OCI-LY1 (cell line): Measurements from ENCODE around the gene PARD3.

Source experiments
- H2AFZ ChIP-seq: fragments of 200-600 bp; sonication (generic), shearing (Covaris generic); 2 replicates; pipeline ENCODE4 v1.6.0; 2014; ENCODE audit warnings: antibody characterized with exemption, mild to moderate bottlenecking, low read length
- H3F3A ChIP-seq: fragments of 200-600 bp; sonication (generic), shearing (Covaris generic); 2 replicates; pipeline ENCODE4 v1.6.0; 2014; ENCODE audit warnings: mild to moderate bottlenecking, antibody characterized with exemption, low read length, moderate library complexity; ENCODE audit not compliant: insufficient read depth
- H3K27ac ChIP-seq: fragments of 200-600 bp; sonication (generic); 2 replicates; pipeline ENCODE4 v1.5.1; 2014; ENCODE audit warnings: low read length, mixed run types, mild to moderate bottlenecking, low read depth; ENCODE audit not compliant: poor library complexity, severe bottlenecking
- H3K27me3 ChIP-seq: fragments of 200-600 bp; sonication (generic); 2 replicates; pipeline ENCODE4 v1.6.0; 2014; ENCODE audit warnings: antibody characterized with exemption, mild to moderate bottlenecking, low read length, moderate library complexity; ENCODE audit not compliant: insufficient read depth
- H3K36me3 ChIP-seq: fragments of 200-600 bp; sonication (generic); 2 replicates; pipeline ENCODE4 v1.6.1; 2014; ENCODE audit warnings: mild to moderate bottlenecking, antibody characterized with exemption, low read length, moderate library complexity, mixed read lengths; ENCODE audit not compliant: insufficient read depth
- H3K4me1 ChIP-seq: fragments of 200-600 bp; sonication (generic); 2 replicates; pipeline ENCODE4 v1.5.1; 2014; ENCODE audit warnings: mild to moderate bottlenecking, low read length, moderate library complexity; ENCODE audit not compliant: insufficient read depth, severe bottlenecking
- H3K4me2 ChIP-seq: fragments of 200-600 bp; sonication (generic), shearing (Covaris generic); 2 replicates; pipeline ENCODE4 v1.6.1; 2014; ENCODE audit warnings: low read length
- H3K4me3 ChIP-seq: fragments of 200-600 bp; sonication (generic); 2 replicates; pipeline ENCODE4 v1.5.1; 2014; ENCODE audit warnings: low read length, low read depth, mild to moderate bottlenecking, mixed read lengths; ENCODE audit not compliant: poor library complexity, severe bottlenecking
- H3K79me2 ChIP-seq: fragments of 200-600 bp; shearing (Covaris generic); 2 replicates; pipeline ENCODE4 v1.6.1; 2016; ENCODE audit warnings: mixed run types, low read length, mixed read lengths; ENCODE audit not compliant: insufficient read depth
- H3K9ac ChIP-seq: fragments of 200-600 bp; sonication (generic), shearing (Covaris generic); 2 replicates; pipeline ENCODE4 v1.6.1; 2014; ENCODE audit warnings: mild to moderate bottlenecking, low read length, mixed read lengths
- H3K9me2 ChIP-seq: fragments of 200-600 bp; sonication (generic), shearing (Covaris generic); 2 replicates; pipeline ENCODE4 v1.6.1; 2014; ENCODE audit warnings: low read depth, mild to moderate bottlenecking, low read length, mixed read lengths
- H3K9me3 ChIP-seq: fragments of 200-600 bp; shearing (Covaris generic); 2 replicates; pipeline ENCODE4 v1.6.1; 2014; ENCODE audit warnings: low read length, mixed read lengths
- H4K20me1 ChIP-seq: fragments of 200-600 bp; sonication (generic), shearing (Covaris generic); 2 replicates; pipeline ENCODE4 v1.6.0; 2016; ENCODE audit warnings: mild to moderate bottlenecking, low read length; ENCODE audit not compliant: insufficient read depth
- EZH2 ChIP-seq: fragments of 200-600 bp; sonication (generic), shearing (Covaris generic); IDR thresholded peaks from 2 replicates; pipeline ENCODE4 v1.8.0; 2017; ENCODE audit warnings: borderline replicate concordance, mixed run types, mild to moderate bottlenecking, antibody characterized with exemption, low read length, moderate library complexity, mixed read lengths
- TF ChIP-seq, protein P1 (sequence below): fragments of 200-600 bp; sonication (generic), shearing (Covaris generic); IDR thresholded peaks from 2 replicates; pipeline ENCODE4 v1.5.1; 2017; ENCODE audit warnings: mild to moderate bottlenecking, antibody characterized with exemption, low read length, moderate library complexity, mixed read lengths

The PARD3 gene

DNA sequence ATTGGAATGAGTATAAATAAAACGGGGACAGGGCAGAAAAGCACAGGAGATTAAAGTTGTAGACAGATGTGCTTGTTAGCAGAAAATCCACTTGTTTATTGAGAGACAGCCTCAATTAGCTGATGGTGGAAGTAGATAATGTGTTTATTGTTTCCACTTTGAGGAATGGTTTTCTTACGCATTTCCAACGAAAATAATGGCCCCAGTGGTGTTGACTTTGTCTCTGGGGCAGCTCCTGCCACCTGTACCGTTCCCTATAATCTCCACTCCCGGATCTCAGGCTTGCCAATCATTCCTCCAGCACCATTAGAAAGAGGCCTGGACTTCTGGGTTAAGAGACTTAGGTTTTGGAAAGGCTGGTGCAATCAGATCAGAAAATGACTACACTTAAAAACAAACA lies 638.7 kb downstream of the PARD3 start:
- Histone ChIP-seq H3K4me2 (no peak overlapping the region), H3K36me3 (no peaks in the 10 kb centered on the region), H3K79me2 (no peaks in the 10 kb centered on the region), H3K4me1 (no peaks in the 10 kb centered on the region), H2AFZ (no peak overlapping the region), H3K4me3 (no peak overlapping the region), H3K9me3 (no peaks in the 10 kb centered on the region), H3K9ac (no peak overlapping the region), H3K27ac (no peak overlapping the region), H3F3A (no peaks in the 10 kb centered on the region), H4K20me1 (no peaks in the 10 kb centered on the region), H3K27me3 (no peaks in the 10 kb centered on the region), H3K9me2 (no peaks in the 10 kb centered on the region)
- TF ChIP-seq EZH2, result no peak
- TF ChIP-seq, protein P1, sequence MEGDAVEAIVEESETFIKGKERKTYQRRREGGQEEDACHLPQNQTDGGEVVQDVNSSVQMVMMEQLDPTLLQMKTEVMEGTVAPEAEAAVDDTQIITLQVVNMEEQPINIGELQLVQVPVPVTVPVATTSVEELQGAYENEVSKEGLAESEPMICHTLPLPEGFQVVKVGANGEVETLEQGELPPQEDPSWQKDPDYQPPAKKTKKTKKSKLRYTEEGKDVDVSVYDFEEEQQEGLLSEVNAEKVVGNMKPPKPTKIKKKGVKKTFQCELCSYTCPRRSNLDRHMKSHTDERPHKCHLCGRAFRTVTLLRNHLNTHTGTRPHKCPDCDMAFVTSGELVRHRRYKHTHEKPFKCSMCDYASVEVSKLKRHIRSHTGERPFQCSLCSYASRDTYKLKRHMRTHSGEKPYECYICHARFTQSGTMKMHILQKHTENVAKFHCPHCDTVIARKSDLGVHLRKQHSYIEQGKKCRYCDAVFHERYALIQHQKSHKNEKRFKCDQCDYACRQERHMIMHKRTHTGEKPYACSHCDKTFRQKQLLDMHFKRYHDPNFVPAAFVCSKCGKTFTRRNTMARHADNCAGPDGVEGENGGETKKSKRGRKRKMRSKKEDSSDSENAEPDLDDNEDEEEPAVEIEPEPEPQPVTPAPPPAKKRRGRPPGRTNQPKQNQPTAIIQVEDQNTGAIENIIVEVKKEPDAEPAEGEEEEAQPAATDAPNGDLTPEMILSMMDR, result no peak

DNA sequence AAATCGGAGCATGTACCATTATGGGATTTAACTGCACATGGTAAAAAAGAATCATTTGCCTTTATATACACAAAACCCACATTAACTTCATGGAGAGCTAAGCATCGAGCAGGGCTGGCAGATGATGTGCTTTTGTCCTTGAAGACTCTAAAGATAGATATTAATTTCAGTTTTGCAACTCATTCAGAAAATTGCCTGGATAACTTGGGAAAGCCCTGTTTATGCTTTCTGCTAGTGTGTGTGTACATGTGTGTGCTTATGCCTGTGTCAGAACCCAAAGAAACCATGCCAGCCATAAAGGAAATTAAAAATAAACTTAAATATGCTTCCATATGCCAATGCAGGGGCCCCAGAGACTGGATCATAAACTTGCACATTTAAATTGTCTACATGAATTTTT lies 640.0 kb downstream of the PARD3 start:
- Histone ChIP-seq H3K79me2 (no peaks in the 10 kb centered on the region), H3K4me1 (no peaks in the 10 kb centered on the region), H3K36me3 (no peaks in the 10 kb centered on the region), H3K9ac (no peak overlapping the region), H3K9me3 (no peaks in the 10 kb centered on the region), H4K20me1 (no peaks in the 10 kb centered on the region), H3K27me3 (no peaks in the 10 kb centered on the region), H3K9me2 (no peaks in the 10 kb centered on the region), H3K4me2 (no peak overlapping the region), H3K27ac (no peak overlapping the region), H3K4me3 (no peak overlapping the region), H3F3A (no peaks in the 10 kb centered on the region), H2AFZ (no peak overlapping the region)
- TF ChIP-seq, protein P1, result no peak

DNA sequence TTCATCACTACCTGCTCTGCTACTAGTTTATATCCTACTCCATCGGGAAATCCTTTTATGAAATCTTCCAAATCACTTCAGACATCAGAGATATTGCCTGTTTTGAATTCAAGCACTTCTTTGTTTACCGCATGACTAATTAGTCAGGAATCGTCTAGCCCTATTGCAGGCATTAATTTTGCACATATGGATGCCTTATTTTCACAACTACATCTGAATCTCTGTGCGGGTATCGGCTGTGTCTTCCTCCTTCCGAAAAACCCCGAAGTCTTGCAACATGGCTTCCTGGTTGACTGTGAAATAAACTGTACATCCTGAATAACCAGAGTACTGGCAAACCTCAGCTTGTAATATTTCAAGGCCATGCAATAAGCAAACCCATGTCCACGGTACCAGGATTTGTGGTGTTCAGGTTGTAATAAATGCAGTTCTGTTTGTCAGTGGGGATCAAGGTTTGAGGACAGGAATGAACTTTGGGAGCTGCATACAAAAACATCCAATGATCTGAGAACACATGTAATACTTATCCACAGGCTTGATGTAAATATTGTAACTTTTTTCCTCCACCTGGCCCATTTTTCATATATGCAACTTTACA lies 642.1 kb downstream of the PARD3 start:
- Histone ChIP-seq H3K27ac (no peak overlapping the region), H3K4me2 (no peak overlapping the region), H3K36me3 (no peaks in the 10 kb centered on the region), H3K27me3 (no peaks in the 10 kb centered on the region), H3K9me3 (no peaks in the 10 kb centered on the region), H3K9me2 (no peaks in the 10 kb centered on the region), H3K4me3 (no peak overlapping the region), H3K9ac (no peak overlapping the region), H2AFZ (no peak overlapping the region), H4K20me1 (no peaks in the 10 kb centered on the region), H3F3A (no peaks in the 10 kb centered on the region), H3K4me1 (no peaks in the 10 kb centered on the region), H3K79me2 (no peaks in the 10 kb centered on the region)
- no peak for TF ChIP-seq EZH2
- TF ChIP-seq, protein P1, result no peak
